Amniotic epithelial cell (primary cell): ENCODE data around the gene COX8A.
A peak's percentile ranks its signal among the peaks of the same experiment; 100 is the strongest.
"Not testable (repeated sequence)": the region's sequence is repeated elsewhere in the genome, so short reads cannot be mapped to it uniquely, and the experiment has no call there.

Experiments used
- DNase-seq: peaks from one replicate; pipeline ENCODE4 v3.0.0-alpha.2; 2010; ENCODE audit warnings: low read depth

The COX8A gene, protein sequence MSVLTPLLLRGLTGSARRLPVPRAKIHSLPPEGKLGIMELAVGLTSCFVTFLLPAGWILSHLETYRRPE

DNA sequence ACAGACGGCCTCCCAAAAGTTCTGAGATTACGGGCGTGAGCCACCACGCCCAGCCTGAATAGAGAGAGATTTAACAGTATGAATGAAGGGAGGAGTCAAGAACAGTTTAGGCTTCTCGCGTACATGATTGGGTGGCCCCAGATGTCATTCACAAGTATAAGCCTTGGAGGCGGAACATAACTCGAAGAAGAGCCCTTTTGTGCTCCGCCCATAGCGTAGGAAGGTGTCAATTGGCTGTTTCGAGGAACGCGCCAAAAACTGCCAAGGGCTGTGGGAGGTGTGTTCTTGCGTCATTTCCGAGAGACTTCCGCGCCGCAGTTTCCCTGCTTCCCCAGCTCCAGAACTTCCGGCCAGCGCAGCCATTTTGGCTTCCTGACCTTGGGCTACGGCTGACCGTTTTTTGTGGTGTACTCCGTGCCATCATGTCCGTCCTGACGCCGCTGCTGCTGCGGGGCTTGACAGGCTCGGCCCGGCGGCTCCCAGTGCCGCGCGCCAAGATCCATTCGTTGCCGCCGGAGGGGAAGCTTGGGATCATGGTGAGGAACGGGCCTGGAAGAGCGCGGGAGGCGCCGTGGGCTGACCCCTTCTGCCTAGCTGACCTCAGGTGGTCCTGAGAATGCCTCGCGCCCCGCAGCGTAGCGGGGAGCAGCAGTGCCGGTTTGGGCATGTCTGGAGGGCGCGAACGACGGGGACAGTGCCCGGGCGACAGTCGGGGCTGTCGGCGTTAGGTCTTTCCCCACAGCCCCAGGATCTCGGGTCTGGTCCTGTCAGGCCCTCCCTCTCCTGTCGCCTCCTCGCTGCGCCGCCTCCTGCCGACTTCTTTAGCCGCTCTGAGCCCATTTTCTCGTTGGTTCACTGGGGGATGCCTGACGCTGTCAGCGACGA lies at the start of gene COX8A:
Gene COX8A, plus strand, starts transcription at position 362 of the 885 bp plus-strand sequence. Its CDS starts 61 bp downstream, at position 423.
- DNase-seq = peak; percentile 100

DNA sequence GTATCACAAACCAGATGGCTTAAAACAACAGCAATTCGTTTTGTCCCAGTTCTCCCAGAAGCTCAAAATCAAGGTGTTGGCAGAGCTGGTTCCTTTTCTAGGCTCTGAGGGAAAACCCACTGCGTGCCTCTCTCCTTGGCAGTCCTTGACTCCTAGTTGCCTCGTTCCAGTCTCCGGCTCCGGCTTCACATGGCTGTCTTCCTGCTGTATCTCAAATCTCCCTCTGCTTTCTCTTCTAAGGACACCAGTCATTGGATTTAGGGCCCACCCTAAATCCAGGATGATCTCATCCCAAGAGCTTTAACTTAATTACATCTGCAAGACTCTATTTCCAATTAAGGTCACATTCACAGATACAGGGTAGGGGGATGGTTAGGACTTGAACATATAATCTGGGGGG lies 44.8 kb upstream of the COX8A start:
- no peak for DNase-seq

DNA sequence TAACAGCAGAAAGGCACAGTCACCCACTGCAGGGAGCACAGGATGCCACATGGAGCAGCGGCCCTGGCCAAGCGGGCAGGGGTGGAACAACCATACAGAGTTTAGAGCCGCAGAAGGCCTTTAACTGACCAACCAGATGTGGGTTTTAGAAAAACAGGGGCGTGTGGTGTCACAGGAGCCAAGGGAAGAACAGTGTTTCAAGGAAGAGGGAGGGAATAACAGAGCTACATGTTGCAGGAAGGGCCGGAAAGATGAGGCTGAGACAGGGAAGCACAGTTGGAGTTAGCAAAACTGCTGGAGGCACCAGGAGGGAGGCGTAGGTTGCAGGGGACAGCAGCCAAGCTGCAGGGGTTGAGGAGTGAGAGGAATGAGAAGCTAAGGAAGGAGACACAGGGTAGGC lies 43.4 kb upstream of the COX8A start:
- no peak for DNase-seq

DNA sequence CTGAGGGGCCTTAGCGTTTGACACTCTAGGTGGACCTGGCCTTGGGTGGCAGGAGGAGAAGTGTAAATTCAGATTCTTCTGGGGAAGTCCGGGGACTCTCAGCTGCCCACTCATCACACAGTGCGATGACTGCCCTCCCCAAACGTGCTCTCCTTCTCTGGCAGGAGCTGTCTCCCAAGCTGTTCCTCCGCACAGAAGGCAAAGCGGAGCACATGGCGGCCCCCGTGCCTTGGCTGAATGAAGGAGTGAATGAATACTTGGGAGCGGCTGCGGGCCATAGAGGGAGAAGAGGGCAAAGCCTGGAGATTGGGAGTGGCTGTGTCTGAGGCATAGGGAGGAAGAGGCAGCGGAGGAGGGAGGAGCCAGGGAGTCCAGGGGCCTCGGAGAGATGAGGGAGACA lies 42.5 kb upstream of the COX8A start:
- no peak for DNase-seq

DNA sequence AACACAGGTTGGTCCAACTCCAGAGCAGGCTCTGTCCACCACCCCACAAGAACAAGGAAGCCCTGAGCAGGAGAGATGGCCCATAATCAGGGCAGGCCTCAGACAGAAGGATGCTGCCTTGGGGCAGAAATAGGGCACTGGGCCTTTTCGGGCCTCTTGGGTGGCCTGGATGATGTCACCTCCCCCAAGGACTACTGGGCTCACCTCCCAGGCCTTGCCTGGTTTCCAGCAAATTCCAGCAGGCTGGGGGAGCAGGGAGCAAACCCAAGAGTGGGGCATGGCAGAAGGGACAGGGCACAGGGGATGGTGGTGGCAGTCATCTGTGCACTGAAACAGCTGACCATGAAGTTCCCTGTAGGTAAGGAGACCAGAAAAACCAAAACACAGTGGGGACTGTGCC lies 41.0 kb upstream of the COX8A start:
- no peak for DNase-seq

DNA sequence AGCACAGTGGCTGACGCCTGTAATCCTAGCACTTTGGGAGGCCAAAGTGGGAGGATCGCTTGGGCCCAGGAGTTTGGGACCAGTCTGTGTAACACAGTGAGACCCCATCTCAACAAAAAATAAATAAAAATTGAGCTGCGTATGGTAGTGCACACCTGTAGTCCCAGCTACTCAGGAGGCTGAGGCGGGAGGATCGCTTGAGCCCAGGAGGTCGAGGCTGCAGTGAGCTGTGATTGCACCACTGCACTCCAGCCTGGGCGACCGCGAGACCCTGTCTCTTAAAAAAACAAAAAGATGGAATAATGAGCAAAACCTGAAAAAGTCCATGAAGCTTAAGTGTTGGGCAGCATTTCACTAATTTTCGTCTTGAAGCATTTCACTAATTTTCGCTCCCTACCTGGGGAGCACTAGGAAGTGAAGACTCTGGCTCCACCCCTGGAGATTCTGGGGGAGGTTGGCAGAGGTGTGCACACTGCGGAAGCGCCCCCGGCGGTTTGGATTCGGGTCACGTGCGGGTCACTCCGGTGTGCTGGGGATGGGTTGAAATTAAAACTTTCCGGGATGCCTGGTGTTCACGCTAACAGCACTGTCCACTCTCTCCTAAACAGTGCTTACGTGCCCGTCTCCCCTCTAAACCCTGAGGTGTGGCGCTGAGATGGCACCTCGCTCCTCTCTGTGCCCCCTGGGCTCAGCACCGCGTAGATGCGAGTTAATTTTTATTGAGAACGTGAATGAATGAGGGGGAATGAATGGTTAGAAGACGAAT lies 36.5 kb upstream of the COX8A start:
- no peak for DNase-seq

DNA sequence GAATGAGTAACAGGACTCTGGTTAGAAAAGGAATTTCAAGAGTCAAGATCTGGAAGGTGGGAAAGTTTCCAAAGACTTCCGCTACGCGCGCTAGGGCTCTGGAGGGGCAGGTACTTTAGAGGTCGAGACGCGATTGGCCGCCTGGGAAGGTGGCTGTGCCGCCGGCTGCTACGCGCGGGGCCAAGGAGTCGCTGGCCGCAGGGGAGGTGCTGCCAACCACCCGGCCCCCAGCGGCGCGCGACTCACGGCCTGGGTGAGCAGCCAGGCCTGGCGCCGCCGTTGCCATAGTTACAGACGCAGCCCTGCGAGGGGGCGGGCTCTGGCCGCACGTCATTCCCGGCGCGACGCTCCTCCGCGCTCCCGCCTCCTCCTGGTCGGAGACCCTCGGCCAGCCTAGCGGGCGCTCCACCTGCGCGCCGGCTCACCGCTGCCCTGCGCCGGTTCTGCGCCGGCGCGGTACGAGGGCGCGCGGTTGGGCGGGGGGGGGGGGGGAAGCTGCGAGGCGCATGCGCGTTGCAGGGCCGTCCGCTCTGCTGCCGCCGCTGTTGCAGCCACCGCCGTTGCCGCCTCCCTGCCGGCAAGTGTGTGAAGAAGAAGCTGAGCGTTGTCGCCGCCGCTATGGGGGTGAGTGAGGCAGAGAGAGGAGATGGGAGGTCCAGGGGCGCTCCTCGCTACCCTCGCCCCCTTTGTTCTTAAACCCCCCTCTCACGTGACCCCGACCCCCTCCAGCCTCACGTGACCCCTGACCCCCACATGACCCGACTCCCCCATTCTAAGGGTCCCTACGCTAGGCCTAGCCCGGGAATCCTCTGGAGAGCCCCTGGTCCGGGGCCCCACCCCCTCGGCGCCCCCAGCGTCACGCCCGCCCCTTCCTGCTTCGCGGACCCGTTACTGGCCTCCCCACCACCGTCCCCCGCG lies 35.7 kb upstream of the COX8A start, which contains the start of gene NAA40:
Gene NAA40, plus strand, starts transcription at position 524 of the 918 bp plus-strand sequence. Its CDS starts 95 bp downstream, at position 619.
- peak; percentile 92 for DNase-seq

DNA sequence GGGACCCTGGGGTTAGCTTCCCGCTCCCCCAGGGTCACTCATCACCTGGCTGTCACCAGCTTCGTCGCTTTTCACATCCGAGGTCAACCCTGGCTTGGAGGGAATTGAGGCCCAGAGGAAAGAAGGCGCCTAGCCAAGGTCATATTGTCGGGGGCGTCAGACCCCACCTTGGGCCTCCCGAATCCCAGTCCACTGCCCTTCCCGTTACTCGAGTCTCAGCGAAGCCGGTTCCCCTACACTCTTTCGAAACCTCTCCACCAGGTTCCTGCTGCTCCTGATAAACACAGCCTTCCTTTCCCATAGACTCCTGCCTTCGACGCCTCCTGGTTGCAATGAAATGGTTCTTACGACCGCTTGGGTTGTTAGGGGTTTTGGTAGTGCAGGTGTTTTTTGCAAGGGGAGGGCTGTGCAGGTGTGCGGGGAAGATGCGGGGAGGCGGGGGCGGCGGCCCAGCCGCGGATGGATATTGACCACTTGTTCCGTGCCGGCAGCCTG lies 35.0 kb upstream of the COX8A start:
- peak; percentile 55 for DNase-seq

DNA sequence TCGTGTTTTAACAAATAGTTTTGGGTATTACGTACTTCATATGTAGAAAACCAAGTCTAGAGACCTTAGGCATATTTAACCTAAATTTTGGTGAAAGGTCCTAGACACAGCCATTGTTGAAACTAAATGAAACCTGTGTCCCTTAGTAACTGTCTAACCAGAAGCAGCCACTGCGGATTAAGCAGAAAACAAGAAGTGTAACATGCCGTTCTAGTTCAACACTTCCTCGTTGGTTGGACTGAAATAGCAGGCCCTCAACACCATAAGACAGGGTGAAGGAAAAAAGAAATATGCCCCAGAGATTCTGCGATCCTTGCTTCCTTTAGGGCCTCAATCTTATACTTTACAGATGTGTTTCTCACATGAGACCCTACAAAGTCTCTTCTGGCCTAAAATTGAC lies 33.6 kb upstream of the COX8A start:
- DNase-seq = no peak

DNA sequence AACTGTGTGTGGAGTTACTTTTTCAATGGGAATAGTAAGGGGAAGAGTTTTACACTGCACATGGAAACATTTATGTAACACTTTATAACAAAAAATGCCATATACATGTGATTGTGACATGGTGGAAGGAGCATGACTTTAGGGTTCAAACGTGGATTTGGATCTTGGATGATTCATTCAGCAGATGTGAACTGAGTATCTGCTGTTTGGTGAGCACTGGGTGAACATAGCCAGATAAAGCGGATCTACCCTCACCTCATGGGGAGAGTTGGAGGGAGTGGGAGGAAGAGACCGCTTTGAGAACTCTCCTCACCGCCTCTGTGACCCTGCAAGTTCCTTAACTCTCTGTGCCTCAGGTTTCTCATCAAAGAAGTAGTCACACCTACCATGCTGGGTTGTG lies 32.5 kb upstream of the COX8A start:
- DNase-seq = no peak

DNA sequence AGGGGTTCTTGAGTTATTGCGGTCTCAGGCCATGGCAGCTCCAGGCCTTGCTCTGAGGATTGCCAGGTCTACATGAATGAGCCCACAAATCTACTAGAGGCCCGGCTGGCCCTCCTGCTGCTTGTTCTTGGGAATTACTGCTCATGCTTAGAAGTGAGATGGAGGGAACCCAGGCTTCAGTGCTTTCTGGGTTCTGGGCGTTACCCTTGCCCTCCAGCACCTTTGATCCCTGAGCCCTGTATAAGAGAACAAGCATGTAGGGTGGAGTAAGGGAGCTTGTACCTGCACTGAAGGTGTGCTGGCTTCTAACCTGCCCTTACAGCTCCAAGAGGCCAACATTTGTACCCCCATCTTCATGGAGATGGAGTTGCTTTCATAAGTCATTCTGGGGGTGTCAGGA lies 31.6 kb upstream of the COX8A start:
- DNase-seq = no peak

DNA sequence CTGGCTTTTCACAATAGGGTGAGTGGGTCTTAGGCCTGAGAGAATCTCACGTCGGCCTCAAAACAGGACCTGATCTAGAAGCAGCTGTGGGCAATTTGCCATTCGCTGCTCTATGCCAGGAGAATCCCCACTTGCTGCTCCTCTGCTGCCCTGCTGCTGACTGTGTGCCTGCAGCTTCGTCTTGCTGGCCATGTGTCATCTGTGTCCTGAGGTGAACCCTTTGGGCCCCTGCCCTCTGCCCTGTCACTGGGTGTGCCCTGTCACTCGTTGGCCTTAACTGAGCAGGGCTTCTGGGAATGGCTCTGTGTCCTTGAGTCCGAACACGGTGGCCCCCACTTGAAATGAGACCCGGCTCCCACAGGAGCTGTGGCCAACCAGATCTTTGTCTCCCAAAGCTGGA lies 29.4 kb upstream of the COX8A start:
- DNase-seq = no peak

DNA sequence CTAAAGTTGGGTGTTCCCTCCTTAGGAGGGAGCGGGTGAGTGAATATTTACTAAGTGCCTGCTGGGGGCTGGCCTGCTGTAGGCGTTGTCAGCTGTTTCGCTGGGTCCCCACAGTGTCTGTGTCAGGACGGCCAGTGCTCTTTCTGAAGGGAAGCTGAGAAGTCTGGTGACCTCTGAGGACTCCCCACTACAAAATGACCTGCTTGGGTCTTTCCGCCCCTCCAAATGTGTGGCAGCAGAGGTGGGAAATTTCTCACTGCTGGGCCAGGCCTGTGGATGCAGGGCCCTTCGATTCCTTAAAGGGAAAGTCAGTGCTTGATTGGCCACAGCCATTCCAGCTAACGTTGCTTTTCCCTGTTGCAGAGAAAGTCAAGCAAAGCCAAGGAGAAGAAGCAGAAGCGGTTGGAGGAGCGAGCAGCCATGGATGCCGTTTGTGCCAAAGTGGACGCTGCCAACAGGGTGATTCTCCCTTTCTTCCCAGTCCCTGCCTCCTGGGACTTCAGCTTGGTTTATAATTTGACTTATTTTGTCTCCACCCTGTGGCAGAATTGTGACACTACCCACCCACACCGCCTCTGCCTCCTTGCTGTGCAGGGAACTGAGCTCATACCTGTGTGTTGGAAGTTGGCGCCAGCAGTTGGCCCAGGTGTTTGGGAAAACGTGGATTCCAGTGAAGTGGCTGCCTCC lies 28.8 kb upstream of the COX8A start:
- DNase-seq = peak; percentile 59

DNA sequence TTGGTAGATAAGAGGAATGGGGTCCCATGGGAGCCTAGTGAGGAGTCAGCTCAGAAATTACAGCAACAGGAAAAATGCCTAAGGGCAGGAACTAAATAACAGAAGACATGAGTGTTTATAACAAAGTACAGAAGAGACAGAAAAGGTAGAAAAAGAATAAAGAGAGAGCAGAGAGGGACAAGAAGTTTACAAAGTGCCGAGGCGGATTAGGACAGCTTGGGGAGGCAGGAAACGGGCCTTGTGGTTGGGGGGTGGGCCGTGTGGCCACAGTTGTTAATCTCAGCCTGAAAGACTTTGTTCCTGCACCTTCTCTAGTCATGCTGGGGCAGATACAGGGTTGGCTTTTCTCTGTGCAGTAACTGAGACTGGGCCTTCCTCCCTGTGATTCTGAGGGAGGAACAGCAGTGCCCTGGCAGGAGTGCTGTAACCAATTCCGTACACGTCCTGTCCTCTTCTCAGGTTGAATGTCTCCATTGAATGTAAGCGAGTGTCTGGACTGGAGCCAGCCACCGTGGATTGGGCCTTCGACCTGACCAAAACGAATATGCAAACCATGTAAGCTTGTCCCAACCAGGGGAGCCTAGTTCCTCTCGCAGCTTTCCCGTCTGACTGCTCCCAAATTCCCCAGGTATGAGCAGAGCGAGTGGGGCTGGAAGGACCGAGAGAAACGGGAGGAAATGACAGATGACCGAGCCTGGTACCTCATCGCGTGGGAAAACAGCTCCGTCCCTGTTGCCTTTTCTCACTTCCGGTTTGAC lies 22.5 kb upstream of the COX8A start:
- DNase-seq = no peak

DNA sequence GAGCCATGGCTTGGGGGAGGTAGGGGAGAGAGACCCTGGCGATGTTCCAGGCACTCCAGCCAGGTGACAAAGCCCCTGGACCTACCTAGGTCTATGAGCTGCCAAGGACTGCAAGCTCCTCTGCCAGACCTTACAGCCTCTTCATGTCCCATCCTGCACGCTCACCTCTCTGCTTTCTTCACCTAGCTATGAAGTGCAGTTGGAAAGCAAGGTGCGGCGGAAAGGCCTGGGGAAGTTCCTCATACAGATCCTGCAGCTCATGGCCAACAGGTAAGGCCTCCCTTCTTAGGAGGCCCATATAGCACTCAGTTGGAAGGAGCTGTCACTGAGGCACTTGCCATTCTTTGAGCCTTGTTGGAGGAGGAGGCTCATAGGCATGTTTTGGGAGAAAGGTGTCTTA lies 21.9 kb upstream of the COX8A start:
- no peak for DNase-seq

DNA sequence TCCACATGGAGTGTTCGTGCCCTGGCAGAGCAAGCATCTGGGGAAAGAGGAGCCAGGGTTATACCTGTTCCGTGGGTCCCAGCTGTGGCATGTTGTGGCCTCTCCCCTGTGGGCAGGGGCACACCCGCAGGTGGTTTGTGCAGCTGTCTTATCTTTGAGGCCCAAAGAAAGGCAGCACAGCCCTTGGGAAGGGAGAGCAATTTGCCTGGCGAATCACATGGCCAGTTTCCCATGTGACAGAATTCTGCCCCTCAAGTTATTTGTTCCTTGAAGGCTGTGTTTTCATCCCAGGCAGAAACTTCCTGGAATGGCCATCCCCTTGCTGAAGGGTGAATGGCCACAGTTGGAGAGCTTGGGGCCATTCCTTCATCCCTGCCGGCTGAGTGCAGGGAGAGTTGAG lies 16.4 kb upstream of the COX8A start:
- DNase-seq = no peak

DNA sequence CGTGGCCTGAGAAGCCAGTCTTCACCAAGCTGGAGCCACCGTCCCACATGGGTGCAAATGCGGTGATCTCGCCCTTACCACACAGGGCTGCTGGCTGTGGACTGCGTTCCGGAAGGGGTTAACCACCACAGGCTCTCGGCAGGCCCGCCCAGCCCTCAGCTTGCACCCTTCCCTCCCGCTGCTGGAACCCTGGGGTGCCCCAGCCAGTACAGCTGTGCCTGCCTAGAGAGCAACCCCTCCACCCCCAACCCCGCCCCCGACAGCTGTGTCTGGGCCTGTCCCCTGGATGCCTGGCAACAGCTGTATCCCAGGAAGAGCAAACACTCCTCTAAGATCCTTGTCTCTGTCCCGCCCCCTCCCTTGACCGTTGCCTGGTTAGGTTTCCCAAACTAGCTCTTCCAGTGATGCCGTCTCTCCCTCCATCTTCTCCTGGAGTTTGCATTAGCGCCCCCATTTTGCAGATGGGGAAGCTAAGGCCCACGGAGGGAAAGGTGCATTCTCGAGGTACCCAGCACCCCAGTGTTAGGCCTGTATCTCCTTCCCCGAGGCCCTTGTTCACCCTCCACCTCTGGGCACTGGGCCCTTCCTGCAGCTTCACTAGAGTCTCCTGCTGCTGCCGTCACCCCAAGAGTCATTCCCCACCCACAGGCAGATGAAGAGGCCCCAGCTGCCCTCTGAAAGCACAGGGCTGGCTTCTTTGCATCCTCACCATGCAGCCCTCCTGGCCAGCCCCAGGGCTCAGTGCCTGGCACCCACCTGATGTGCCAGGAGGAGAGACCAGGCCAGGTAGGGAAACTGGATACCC lies 12.6 kb upstream of the COX8A start:
- no peak for DNase-seq

DNA sequence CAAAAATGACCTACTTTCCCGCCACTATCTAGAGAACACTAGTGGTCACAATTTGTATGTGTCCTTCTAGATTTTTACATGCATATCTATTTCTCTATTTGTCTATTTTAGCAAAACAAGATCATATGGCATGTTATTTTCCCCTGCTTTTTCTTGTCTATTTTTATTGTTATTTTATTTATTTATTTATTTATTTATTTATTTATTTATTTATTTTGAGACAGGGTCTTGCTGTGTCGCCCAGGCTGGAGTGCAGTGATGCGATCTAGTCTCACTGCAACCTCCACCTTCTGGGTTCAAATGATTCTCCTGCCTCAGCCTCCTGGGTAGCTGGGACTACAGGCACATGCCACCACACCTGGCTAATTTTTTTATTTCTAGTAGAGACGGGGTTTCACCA lies 10.5 kb upstream of the COX8A start:
- DNase-seq = not testable (repeated sequence)

DNA sequence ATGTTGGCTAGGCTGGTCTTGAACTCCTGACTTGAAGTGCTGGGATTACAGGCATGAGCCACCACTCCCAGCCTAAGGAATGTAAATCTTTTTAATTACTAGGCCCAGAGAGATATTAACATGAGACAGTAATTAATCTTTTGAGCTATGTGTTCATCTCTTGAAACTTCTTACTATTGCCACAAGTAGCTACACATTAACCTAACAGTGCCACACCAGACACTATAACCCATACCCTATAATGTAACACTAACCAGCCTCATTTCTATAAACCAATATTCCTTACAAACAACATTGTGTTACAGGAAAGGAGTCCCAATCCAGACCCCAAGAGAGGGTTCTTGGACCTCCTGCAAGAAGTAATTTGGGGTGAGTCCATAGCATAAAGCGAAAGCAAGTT lies 8.0 kb upstream of the COX8A start:
- no peak for DNase-seq

DNA sequence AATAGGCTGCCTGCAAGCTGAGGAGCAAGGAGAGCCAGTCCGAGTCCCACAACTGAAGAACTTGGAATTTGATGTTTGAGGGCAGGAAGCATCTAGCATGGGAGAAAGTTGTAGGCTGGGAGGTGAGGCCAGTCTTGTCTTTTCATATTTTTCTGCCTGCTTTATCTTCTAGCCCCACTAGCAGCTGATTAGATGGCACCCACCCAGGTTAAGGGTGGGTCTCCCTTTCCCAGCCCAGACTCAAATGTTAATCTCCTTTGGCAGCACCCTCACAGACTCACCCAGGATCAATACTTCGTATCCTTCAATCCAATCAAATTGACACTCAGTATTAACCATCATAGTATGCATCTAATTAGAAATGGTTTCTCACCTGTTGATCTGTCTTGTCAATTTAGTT lies 5.0 kb upstream of the COX8A start:
- DNase-seq = no peak
